Thyroid gland (tissue), 4 donors: ENCODE measurements around the gene DNAJC25. TPM values are rescaled to one million over a fixed set of nuclear protein-coding genes. Genes with fewer than 3 reads are reported as not detected.
A peak's percentile ranks its signal among the peaks of the same experiment; 100 is the strongest.

ENCODE experiments used
- DNase-seq, 2 donors: peaks; one replicate each; pipeline ENCODE4 v3.0.0-alpha.2; 2019
- H3K27ac ChIP-seq, 3 donors: fragments of 200-600 bp; sonication (generic); 1 replicate in 2 of 3; 2 replicates in 1 of 3; pipeline ENCODE4 v1.5.1; 2016 to 2019; ENCODE audit warnings: mild to moderate bottlenecking in 1 of 3, moderate library complexity in 1 of 3
- H3K27me3 ChIP-seq: fragments of 200-600 bp; sonication (generic); one replicate; pipeline ENCODE4 v1.5.1; 2019
- H3K36me3 ChIP-seq, 2 donors: fragments of 200-600 bp; sonication (generic); one replicate each; pipeline ENCODE4 v1.5.1; 2016 to 2019
- H3K4me1 ChIP-seq, 2 donors: fragments of 200-600 bp; sonication (generic); one replicate each; pipeline ENCODE4 v1.5.1; 2017 to 2019
- H3K4me3 ChIP-seq, 3 donors: fragments of 200-600 bp; sonication (generic); replicated peaks in 1 of 3; 1 replicate in 2 of 3; 2 replicates in 1 of 3; pipeline ENCODE4 v1.5.1; 2016; ENCODE audit warnings: mild to moderate bottlenecking in 1 of 3
- H3K9me3 ChIP-seq: fragments of 200-600 bp; sonication (generic); one replicate; pipeline ENCODE4 v1.5.1; 2017
- CTCF ChIP-seq, 6 experiments: fragments of 200-600 bp in 3 of 6; fragments of 450-650 bp in 3 of 6; sonication (generic) in 3 of 6; IDR thresholded peaks; one replicate each; pipeline ENCODE4 v1.5.1; 2016 to 2019; ENCODE audit warnings: antibody characterized with exemption in 6 of 6, mild to moderate bottlenecking in 2 of 6, inconsistent platforms in 1 of 6, moderate library complexity in 1 of 6
- POLR2A ChIP-seq, 2 donors: fragments of 450-650 bp; IDR thresholded peaks; one replicate each; pipeline ENCODE4 v1.6.1; 2017; ENCODE audit warnings: antibody characterized with exemption in 2 of 2, mild to moderate bottlenecking in 2 of 2, moderate library complexity in 1 of 2
- WGBS, 2 donors: methylation state at CpG; one replicate each; pipeline ENCODE4 v1.1.5; 2017; 5-methylcytosine and 5-hydroxymethylcytosine counted together
- intact Hi-C: fragments of 100-400 bp; cut with DNase I; formaldehyde crosslinking; loops from one replicate; pipeline ENCODE4 v1.15.1; 2023
- total RNA-seq, 4 donors: library from RNA; depleted of rRNA; stranded (reverse); fragments of >200 nt; gene quantifications; one replicate each; pipeline ENCODE4 v1.2.3, GENCODE V29; 2016

Gene DNAJC25
- total RNA-seq, 4 donors from 2014 or later, result 6.0 to 15.2 (median 10.8) TPM

- Histone ChIP-seq H3K27ac (peak overlapping the region; percentile 59 to 89 (median 75)), H3K27me3 (no peaks in the 10 kb centered on the region), H3K4me1 (peaks cover 0 to 8% of the 10 kb centered on the region in 2 donors), H3K4me3 (peak overlapping the region; percentile 16 to 68 (median 47)), H3K9me3 (no peaks in the 10 kb centered on the region), H3K36me3 (peaks cover 0 to 18% of the 10 kb centered on the region in 2 donors)
- peak; percentile 77 to 85 for DNase-seq
- intact Hi-C loops, result loop anchor here (10.0 kb wide), 1 partner anchor 477 kb away; no protein-coding TSS in a partner anchor
- 1% methylated on average over 41 of the region's 41 CpGs for WGBS, 2 donors
- TF ChIP-seq POLR2A (IDR thresholded peaks at IDR 0.05) (no peak), CTCF (IDR thresholded peaks at IDR 0.05) (peak; percentile 36 to 94 (median 65))
Measured at GRCh38 chr9:111597852-111598732, 33.0 kb upstream of the DNAJC25 start.

- peak; percentile 23 to 24 for DNase-seq
Measured at GRCh38 chr9:111598733-111599091, 32.4 kb upstream of the DNAJC25 start.

GRCh38 chr9:111599092-111599954 lies 31.8 kb upstream of the DNAJC25 start, which contains the start of gene PTGR1:
Gene PTGR1, minus strand, starts transcription at chr9:111599647. Its CDS starts 2,225 bp downstream, at chr9:111597422.
- WGBS, 2 donors, result 0% methylated on average over 51 to 52 of the region's 64 CpGs
- Histone ChIP-seq H3K27me3 (no peaks in the 10 kb centered on the region), H3K4me1 (peaks cover 0 to 8% of the 10 kb centered on the region in 2 donors), H3K36me3 (peaks cover 0 to 7% of the 10 kb centered on the region in 2 donors), H3K9me3 (no peaks in the 10 kb centered on the region), H3K4me3 (peak within 1 kb of the TSS; percentile 47 to 68 (median 64)), H3K27ac (peak within 1 kb of the TSS; percentile 59 to 89 (median 75))
- intact Hi-C loops, result loop anchor here (10.0 kb wide), 1 partner anchor 475 kb away; no protein-coding TSS in a partner anchor
- DNase-seq, result peak; percentile 89 to 91
- TF ChIP-seq POLR2A (IDR thresholded peaks at IDR 0.05) (peak in 1 of 2 donors; percentile 68), CTCF (IDR thresholded peaks at IDR 0.05) (no peak)

More at GRCh38 chr9:111598733-111599091, 32.4 kb upstream of the DNAJC25 start:
- peaks cover 0 to 8% of the 10 kb centered on the region in 2 donors for H3K4me1 ChIP-seq
- 2 to 3% methylated on average over 16 of the region's 16 CpGs for WGBS, 2 donors
- no peak for TF ChIP-seq CTCF (IDR thresholded peaks at IDR 0.05)
- TF ChIP-seq POLR2A (IDR thresholded peaks at IDR 0.05), result no peak
- H3K4me3 ChIP-seq, result peak overlapping the region; percentile 47 to 68 (median 64)
- H3K9me3 ChIP-seq, result no peaks in the 10 kb centered on the region
- intact Hi-C loops, result loop anchor here (10.0 kb wide), 1 partner anchor 476 kb away; no protein-coding TSS in a partner anchor
- H3K27me3 ChIP-seq, result no peaks in the 10 kb centered on the region
- peak overlapping the region; percentile 59 to 89 (median 75) for H3K27ac ChIP-seq
- H3K36me3 ChIP-seq, result peaks cover 0 to 14% of the 10 kb centered on the region in 2 donors

- Histone ChIP-seq H3K9me3 (no peaks in the 10 kb centered on the region), H3K27me3 (no peaks in the 10 kb centered on the region), H3K4me3 (peak overlapping the region in 2 of 3 donors; percentile 47 to 68), H3K4me1 (peaks cover 0 to 8% of the 10 kb centered on the region in 2 donors), H3K36me3 (peaks cover 0 to 7% of the 10 kb centered on the region in 2 donors), H3K27ac (peak overlapping the region; percentile 59 to 89 (median 75))
- 40% methylated on average over 12 of the region's 17 CpGs; no CpG with 5 or more reads in 1 of the 2 donors for WGBS, 2 donors
- intact Hi-C loops, result loop anchor here (10.0 kb wide), 2 partner anchors 95 to 475 kb away; no protein-coding TSS in a partner anchor
- DNase-seq, result no peak
- TF ChIP-seq POLR2A (IDR thresholded peaks at IDR 0.05) (no peak), CTCF (IDR thresholded peaks at IDR 0.05) (no peak)
Measured at GRCh38 chr9:111599955-111600343, 31.2 kb upstream of the DNAJC25 start.
